Neutrophil (primary cell): ENCODE measurements around the gene PERM1.

ENCODE experiments used
- H3K27ac ChIP-seq: fragments of 200-600 bp; sonication (generic); 2 replicates; pipeline ENCODE4 v1.5.1; 2016; ENCODE audit warnings: mild to moderate bottlenecking, moderate library complexity
- H3K27me3 ChIP-seq: fragments of 200-600 bp; sonication (generic); 2 replicates; pipeline ENCODE4 v1.6.0; 2016; ENCODE audit warnings: mild to moderate bottlenecking
- H3K36me3 ChIP-seq: fragments of 200-600 bp; sonication (generic); 2 replicates; pipeline ENCODE4 v1.5.1; 2017
- H3K4me1 ChIP-seq, 2 experiments: fragments of 200-600 bp in 1 of 2; sonication (generic) in 1 of 2; 1 replicate in 1 of 2; 2 replicates in 1 of 2; pipeline versions ENCODE4 v1.5.1 to v1.6.1; 2013 to 2016; ENCODE audit warnings: low read depth in 1 of 2, low read length in 1 of 2, mild to moderate bottlenecking in 1 of 2, moderate library complexity in 1 of 2; ENCODE audit not compliant: control insufficient read depth in 1 of 2, insufficient read depth in 1 of 2
- H3K4me3 ChIP-seq, 2 experiments: fragments of 200-600 bp in 1 of 2; sonication (generic) in 1 of 2; 1 replicate in 1 of 2; 2 replicates in 1 of 2; pipeline ENCODE4 v1.5.1; 2013 to 2016; ENCODE audit warnings: low read depth in 1 of 2, low read length in 1 of 2, mild to moderate bottlenecking in 1 of 2, moderate library complexity in 1 of 2
- H3K9me3 ChIP-seq: fragments of 200-600 bp; sonication (generic); 2 replicates; pipeline ENCODE4 v1.5.1; 2016
- CTCF ChIP-seq: fragments of 200-600 bp; sonication (generic); IDR thresholded peaks from 2 replicates; pipeline ENCODE4 v1.5.1; 2016; ENCODE audit warnings: antibody characterized with exemption

Gene PERM1

GRCh38 chr1:964691-965525 lies 17.0 kb downstream of the PERM1 start:
- H3K36me3 ChIP-seq = no peaks in the 10 kb centered on the region
- no peak for TF ChIP-seq CTCF
- peaks cover 22% of the 10 kb centered on the region in 2 experiments for H3K4me1 ChIP-seq
- H3K27ac ChIP-seq = no peak overlapping the region
- H3K9me3 ChIP-seq = no peaks in the 10 kb centered on the region
- peaks cover 82% of the 10 kb centered on the region for H3K27me3 ChIP-seq
- H3K4me3 ChIP-seq = no peak overlapping the region

- no peaks in the 10 kb centered on the region for H3K36me3 ChIP-seq
- H3K4me3 ChIP-seq = no peak overlapping the region
- no peak overlapping the region for H3K27ac ChIP-seq
- no peaks in the 10 kb centered on the region for H3K9me3 ChIP-seq
- H3K4me1 ChIP-seq = peaks cover 27 to 31% of the 10 kb centered on the region in 2 experiments
- H3K27me3 ChIP-seq = peaks cover 79% of the 10 kb centered on the region
- no peak for TF ChIP-seq CTCF
Observed at GRCh38 chr1:963746-964525, 18.0 kb downstream of the PERM1 start.

GRCh38 chr1:963301-963651 lies 18.6 kb downstream of the PERM1 start:
- no peaks in the 10 kb centered on the region for H3K36me3 ChIP-seq
- no peaks in the 10 kb centered on the region for H3K9me3 ChIP-seq
- H3K4me3 ChIP-seq = no peak overlapping the region
- H3K27me3 ChIP-seq = peaks cover 73% of the 10 kb centered on the region
- no peak for TF ChIP-seq CTCF
- no peak overlapping the region for H3K27ac ChIP-seq
- peaks cover 34 to 37% of the 10 kb centered on the region in 2 experiments for H3K4me1 ChIP-seq

- no peak overlapping the region for H3K27ac ChIP-seq
- no peak overlapping the region for H3K4me3 ChIP-seq
- H3K9me3 ChIP-seq = no peaks in the 10 kb centered on the region
- TF ChIP-seq CTCF = no peak
- peaks cover 38% of the 10 kb centered on the region in 2 experiments for H3K4me1 ChIP-seq
- peaks cover 67% of the 10 kb centered on the region for H3K27me3 ChIP-seq
- no peaks in the 10 kb centered on the region for H3K36me3 ChIP-seq
Observed at GRCh38 chr1:962381-963300, 19.3 kb downstream of the PERM1 start.

GRCh38 chr1:961132-961669 lies 20.7 kb downstream of the PERM1 start:
- H3K4me3 ChIP-seq = peak overlapping the region; percentile 63 to 100

More at GRCh38 chr1:961132-961669, 20.7 kb downstream of the PERM1 start:
- H3K4me1 ChIP-seq = peaks cover 28 to 29% of the 10 kb centered on the region in 2 experiments
- TF ChIP-seq CTCF = no peak
- H3K27me3 ChIP-seq = peaks cover 52% of the 10 kb centered on the region
- no peaks in the 10 kb centered on the region for H3K9me3 ChIP-seq
- H3K27ac ChIP-seq = no peak overlapping the region
- no peaks in the 10 kb centered on the region for H3K36me3 ChIP-seq
